T follicular helper cell (primary cell): ENCODE data around the gene OAF.
"Not testable (repeated sequence)": the region's sequence is repeated elsewhere in the genome, so short reads cannot be mapped to it uniquely, and the experiment has no call there.

Experiments used
- DNase-seq: peaks from one replicate; pipeline ENCODE4 v3.0.0-alpha.2; 2020; ENCODE audit warnings: low read depth

OAF gene

DNA sequence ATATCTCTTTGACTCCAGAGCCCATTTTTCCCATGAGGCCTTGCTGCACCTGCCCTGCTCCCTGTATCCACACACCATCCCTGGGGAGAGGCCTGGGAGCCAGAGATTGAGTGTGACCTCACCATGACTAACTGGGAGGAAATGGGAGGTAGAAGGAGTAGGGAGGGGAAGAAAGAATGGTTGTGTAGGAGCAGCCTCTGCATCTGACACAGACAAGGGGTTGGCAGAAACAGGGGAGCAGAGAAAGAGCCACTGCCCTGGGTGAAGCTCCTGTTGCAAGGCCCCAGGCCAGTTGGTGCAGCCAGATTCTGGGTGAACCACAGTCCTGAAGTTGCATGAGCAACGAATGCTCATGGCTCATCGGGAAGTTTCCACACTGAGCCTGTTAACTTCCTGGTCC, 61.5 kb downstream of the OAF start:
- no peak for DNase-seq

DNA sequence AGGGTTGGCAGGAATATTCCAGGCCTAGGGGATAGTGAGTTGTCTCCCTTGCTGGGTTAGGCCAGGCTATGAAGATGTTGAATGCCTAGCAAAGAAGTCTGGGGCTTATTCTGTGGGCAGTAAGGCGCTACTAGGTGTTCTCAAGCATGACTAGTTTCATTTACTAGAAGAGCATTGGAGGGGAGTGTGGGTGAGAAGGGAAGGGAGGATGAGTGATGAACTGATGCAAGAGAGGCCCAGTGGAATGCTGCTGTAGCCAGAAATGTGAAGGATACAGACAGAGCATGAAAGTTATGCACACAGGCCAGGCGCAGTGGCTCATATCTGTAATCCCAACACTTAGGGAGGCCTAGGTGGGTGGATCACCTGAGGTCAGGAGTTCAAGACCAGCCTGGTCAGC, 62.6 kb downstream of the OAF start:
- no peak for DNase-seq

- not testable (repeated sequence) for DNase-seq
These were observed 63.1 kb downstream of the OAF start for GRCh38 chr11:120273956-120274355.

DNA sequence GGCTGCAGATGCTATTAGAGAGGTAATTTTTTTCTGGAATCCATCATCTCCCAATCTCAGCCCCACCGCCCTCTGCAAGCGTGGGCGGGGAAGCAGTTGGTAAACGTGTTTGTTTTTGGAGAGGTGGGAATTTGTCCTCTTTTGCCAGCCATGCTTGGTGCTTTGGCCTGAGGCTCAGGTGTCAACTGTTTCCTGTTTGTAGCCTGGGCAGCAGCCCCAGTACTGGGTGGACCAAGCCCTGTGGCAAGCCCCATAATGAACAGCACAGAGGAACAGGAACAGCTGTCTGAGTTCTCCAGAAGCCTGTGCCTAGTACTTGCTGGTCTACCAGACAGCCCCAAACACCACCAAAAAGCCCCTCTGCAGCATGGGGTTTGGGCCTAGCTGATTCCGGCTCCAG, 68.7 kb downstream of the OAF start:
- DNase-seq, result no peak
